Ovary (tissue), 9 donors: Measurements from ENCODE around the gene KCNIP4. TPM values are rescaled to one million over a fixed set of nuclear protein-coding genes. Genes with fewer than 3 reads are reported as not detected.

Experiments used
- DNase-seq, 5 donors: peaks; one replicate each; pipeline ENCODE4 v3.0.0-alpha.2; 2019 to 2020
- H3K27ac ChIP-seq, 2 donors: fragments of 200-600 bp; one replicate each; pipeline versions ENCODE4 v1.5.1 to v1.8.0; 2019 to 2022
- H3K27me3 ChIP-seq: fragments of 200-600 bp; one replicate; pipeline ENCODE4 v1.8.0; 2022
- H3K36me3 ChIP-seq: fragments of 200-600 bp; sonication (generic); one replicate; pipeline ENCODE4 v1.5.1; 2019
- H3K4me1 ChIP-seq: one replicate; pipeline ENCODE4 v1.8.1; 2013; ENCODE audit warnings: mild to moderate bottlenecking, moderate library complexity; ENCODE audit not compliant: insufficient read depth
- H3K4me3 ChIP-seq: fragments of 200-600 bp; sonication (generic); one replicate; pipeline ENCODE4 v1.5.1; 2017
- H3K9me3 ChIP-seq, 2 donors: fragments of 200-600 bp in 1 of 2; sonication (generic) in 1 of 2; one replicate each; pipeline versions ENCODE4 v1.5.1 to v1.8.1; 2013 to 2019; ENCODE audit warnings: mild to moderate bottlenecking in 1 of 2, moderate library complexity in 1 of 2
- CTCF ChIP-seq, 3 donors: fragments of 450-650 bp in 2 of 3; fragments of 200-600 bp in 1 of 3; IDR thresholded peaks; one replicate each; pipeline versions ENCODE4 v1.5.1 to v1.8.0; 2016 to 2022; ENCODE audit warnings: antibody characterized with exemption in 3 of 3, mild to moderate bottlenecking in 1 of 3
- EP300 ChIP-seq: sonication (generic); formaldehyde crosslinking; IDR thresholded peaks from one replicate; pipeline ENCODE4 v1.6.1; 2017; ENCODE audit warnings: antibody characterized with exemption
- POLR2A ChIP-seq: fragments of 450-650 bp; IDR thresholded peaks from one replicate; pipeline ENCODE4 v1.6.1; 2017; ENCODE audit warnings: antibody characterized with exemption, mild to moderate bottlenecking, moderate library complexity
- WGBS, 3 donors: extraction: QIAGEN DNeasy Blood & Tissue Kit in 1 of 3; methylation state at CpG; one replicate each; pipeline versions ENCODE4 v1.1.5 to v1.1.7; 2013 to 2017; 5-methylcytosine and 5-hydroxymethylcytosine counted together
- intact Hi-C, 4 donors: fragments of 100-400 bp; cut with DNase I; formaldehyde crosslinking; loops; one replicate each; pipeline versions ENCODE4 v1.11.0 to v1.15.1; 2022 to 2023
- polyA plus RNA-seq, 2 donors: library from polyadenylated mRNA; stranded (reverse); fragments of 200-250 nt in 1 of 2; fragments of 350-450 nt in 1 of 2; fragmentation: Illumina TruSeq in 1 of 2; extraction: RNeasy Lipid Tissue Mini Kit (QIAGEN cat#74804) in 1 of 2; gene quantifications; one replicate each; pipeline ENCODE4 v1.2.3, GENCODE V29; 2013 to 2014
- total RNA-seq, 7 donors: library from RNA; depleted of rRNA in 2 of 7; stranded (reverse); fragments of >200 nt in 2 of 7; fragmentation: NEBNext Ultra II Directional in 3 of 7; extraction: Animal tissue kit (Norgen Biotek cat#: 25700) in 3 of 7; gene quantifications; one replicate each; pipeline versions ENCODE4 v1.1.0 to v1.2.4, GENCODE V29; 2016 to 2023
- donor health status: DM: no; HTN: no; CAD: no; lungs with moderate emphysema.
- donor health status: DM: no; HTN: no; CAD: no.
- donor health status: Bipolar disorder and iron deficiency.
- donor health status: DM: yes; HTN: yes; CAD: no.
- donor health status: DM: no; HTN: no; CAD: no.
- donor health status: DM: yes; HTN: yes; CAD: no.

The KCNIP4 gene
- total and polyA plus RNA-seq, 9 donors = 0.11 to 3.9 (median 0.93) TPM; not detected in 1

GRCh38 chr4:21815651-21816377 is 132.8 kb downstream of the KCNIP4 start:
- intact Hi-C loops = no loop called here
- no peak for DNase-seq
- Histone ChIP-seq H3K27ac (no peak overlapping the region), H3K9me3 (no peaks in the 10 kb centered on the region), H3K4me1 (no peaks in the 10 kb centered on the region), H3K4me3 (no peak overlapping the region), H3K27me3 (no peaks in the 10 kb centered on the region), H3K36me3 (no peaks in the 10 kb centered on the region)
- TF ChIP-seq CTCF (IDR thresholded peaks at IDR 0.05) = no peak
- TF ChIP-seq EP300 = no peak

- H3K4me1 ChIP-seq = no peaks in the 10 kb centered on the region
- H3K36me3 ChIP-seq = no peaks in the 10 kb centered on the region
- intact Hi-C loops = no loop called here
- TF ChIP-seq CTCF (IDR thresholded peaks at IDR 0.05) = no peak
- no peak for TF ChIP-seq EP300
- no peak for TF ChIP-seq POLR2A
- 28 to 34% (median 34%) methylated on average over 1 of the region's 1 CpG for WGBS, 3 donors
- H3K9me3 ChIP-seq = no peaks in the 10 kb centered on the region
- H3K27me3 ChIP-seq = no peaks in the 10 kb centered on the region
- no peak overlapping the region for H3K4me3 ChIP-seq
- H3K27ac ChIP-seq = no peak overlapping the region
- no peak for DNase-seq
Observed at GRCh38 chr4:21811565-21811964, 137.0 kb downstream of the KCNIP4 start.

- Histone ChIP-seq H3K4me1 (no peaks in the 10 kb centered on the region), H3K36me3 (no peaks in the 10 kb centered on the region), H3K9me3 (no peaks in the 10 kb centered on the region), H3K4me3 (no peak overlapping the region), H3K27ac (no peak overlapping the region), H3K27me3 (no peaks in the 10 kb centered on the region)
- 94 to 98% (median 97%) methylated on average over 3 of the region's 3 CpGs for WGBS, 3 donors
- intact Hi-C loops = no loop called here
- TF ChIP-seq EP300 (no peak), CTCF (IDR thresholded peaks at IDR 0.05) (no peak), POLR2A (no peak)
- DNase-seq = no peak
Observed at GRCh38 chr4:21806991-21807390, 141.6 kb downstream of the KCNIP4 start.

GRCh38 chr4:21802406-21802805 is 146.2 kb downstream of the KCNIP4 start:
- no peaks in the 10 kb centered on the region for H3K9me3 ChIP-seq
- H3K36me3 ChIP-seq = no peaks in the 10 kb centered on the region
- H3K4me3 ChIP-seq = no peak overlapping the region
- TF ChIP-seq CTCF (IDR thresholded peaks at IDR 0.05) (no peak), POLR2A (no peak), EP300 (no peak)
- H3K27ac ChIP-seq = no peak overlapping the region
- WGBS, 3 donors = 8 to 37% (median 12%) methylated on average over 1 of the region's 1 CpG
- intact Hi-C loops = no loop called here
- H3K27me3 ChIP-seq = no peaks in the 10 kb centered on the region
- DNase-seq = no peak
- H3K4me1 ChIP-seq = no peaks in the 10 kb centered on the region
